RCC 7860 (cell line): ENCODE results near the gene WWOX.
A peak's percentile ranks its signal among the peaks of the same experiment; 100 is the strongest.

ENCODE experiments used
- DNase-seq: peaks from one replicate; pipeline ENCODE4 v3.0.0-alpha.2; 2015; ENCODE audit warnings: low spot score
- FAIRE-seq: peaks from 2 replicates; lab custom pipeline; 2012; peaks lifted over from hg19 to GRCh38; lab: Jason Lieb, UNC

Gene WWOX

DNA sequence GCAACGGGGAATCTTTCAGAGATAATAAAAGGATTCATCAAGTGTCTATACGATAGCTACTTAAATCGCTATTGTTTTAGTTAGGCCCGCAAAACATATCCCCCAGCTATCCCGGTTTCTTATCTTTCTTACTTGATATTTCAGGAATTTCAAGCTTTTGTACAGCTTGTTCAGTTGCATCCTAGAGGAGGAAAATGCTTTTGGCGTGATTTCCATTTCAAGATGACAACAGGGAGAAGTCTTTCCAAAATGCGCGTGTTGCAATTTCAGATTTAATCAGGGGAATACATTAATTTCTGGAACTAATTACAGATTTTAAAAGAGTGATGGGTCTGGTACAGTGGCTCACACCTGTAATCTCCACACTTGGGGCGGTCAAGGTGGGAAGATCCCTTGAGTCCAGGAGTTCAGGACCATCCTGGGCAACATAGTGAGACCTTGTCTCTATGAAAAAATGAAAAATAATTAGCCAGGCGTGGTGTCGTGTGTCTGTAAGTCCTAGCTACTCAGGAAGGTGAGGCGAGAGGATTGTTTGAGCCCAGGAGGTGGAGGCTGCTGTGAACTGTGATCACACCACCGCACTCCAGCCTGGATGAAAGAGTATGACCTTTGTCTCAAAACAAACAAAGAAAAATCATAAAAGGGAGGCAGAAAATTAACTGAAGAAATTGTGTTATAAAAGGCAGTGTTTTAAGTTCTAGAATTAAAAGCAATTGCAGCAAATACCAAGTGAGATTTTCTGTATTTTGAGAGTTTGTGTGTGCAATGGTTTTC lies 954.9 kb downstream of the WWOX start:
- no peak for DNase-seq
- FAIRE-seq = no peak

GRCh38 chr16:79055251-79055970 lies 956.0 kb downstream of the WWOX start:
- DNase-seq (no peak), FAIRE-seq (no peak)

GRCh38 chr16:79061181-79061580 lies 961.7 kb downstream of the WWOX start:
- DNase-seq = no peak
- no peak for FAIRE-seq

- DNase-seq (no peak), FAIRE-seq (no peak)
Measured at GRCh38 chr16:79062336-79062735, 962.9 kb downstream of the WWOX start.

GRCh38 chr16:79062821-79063220 lies 963.4 kb downstream of the WWOX start:
- FAIRE-seq = no peak

GRCh38 chr16:79064256-79064972 lies 965.0 kb downstream of the WWOX start:
- DNase-seq = no peak
- no peak for FAIRE-seq

More at GRCh38 chr16:79062821-79063220, 963.4 kb downstream of the WWOX start:
- no peak for DNase-seq

GRCh38 chr16:79066561-79066960 lies 967.1 kb downstream of the WWOX start:
- FAIRE-seq (no peak), DNase-seq (no peak)

DNA sequence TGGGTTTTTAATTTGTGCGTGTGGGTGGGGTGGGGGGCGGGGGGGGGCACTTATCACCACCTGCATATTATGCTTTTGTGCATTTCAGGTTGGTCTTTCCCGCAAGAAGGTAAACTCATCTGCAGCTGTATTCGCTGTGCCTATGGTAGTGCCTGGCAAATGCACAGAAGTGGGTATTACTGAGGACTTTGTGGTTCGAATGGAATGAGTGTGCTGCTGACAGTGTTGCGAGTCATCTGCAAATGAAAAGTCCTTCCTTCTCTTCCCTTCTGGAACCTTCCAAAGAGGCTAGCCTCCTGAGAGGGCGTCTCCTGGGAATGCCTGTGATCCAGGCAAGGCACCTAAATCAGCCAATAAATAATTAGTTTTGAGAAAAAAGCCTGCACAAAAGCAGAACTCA lies 968.1 kb downstream of the WWOX start:
- peak; percentile 71 for FAIRE-seq
- DNase-seq = peak; percentile 55

- no peak for FAIRE-seq
Measured at GRCh38 chr16:79069121-79069520, 969.7 kb downstream of the WWOX start.

GRCh38 chr16:79069633-79070032 lies 970.2 kb downstream of the WWOX start:
- DNase-seq (no peak), FAIRE-seq (no peak)

More at GRCh38 chr16:79069121-79069520, 969.7 kb downstream of the WWOX start:
- DNase-seq = no peak

DNA sequence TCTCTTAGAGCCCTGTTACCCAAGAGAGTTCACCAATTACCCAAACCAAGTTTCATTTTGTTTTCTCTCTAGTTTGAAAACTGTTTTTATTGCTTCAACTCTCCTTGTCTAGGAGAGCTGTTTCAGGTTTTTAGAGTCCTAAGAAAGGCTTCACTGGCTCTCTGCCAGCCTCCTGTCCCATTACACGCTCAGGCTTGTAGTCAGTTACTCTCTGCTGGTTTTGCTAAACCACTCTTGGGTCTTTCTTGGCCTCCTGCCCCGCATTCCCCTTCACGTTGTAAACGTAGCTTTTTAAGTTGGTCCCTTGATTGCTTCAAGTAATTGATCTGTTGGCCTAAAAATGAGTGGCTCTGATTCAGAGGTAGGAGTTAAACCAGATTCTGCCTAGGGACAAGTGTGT lies 972.0 kb downstream of the WWOX start:
- DNase-seq = no peak
- no peak for FAIRE-seq

GRCh38 chr16:79072517-79072916 lies 973.1 kb downstream of the WWOX start:
- DNase-seq (no peak), FAIRE-seq (no peak)

GRCh38 chr16:79073566-79073965 lies 974.1 kb downstream of the WWOX start:
- no peak for FAIRE-seq
- DNase-seq = no peak

GRCh38 chr16:79074541-79074940 lies 975.1 kb downstream of the WWOX start:
- DNase-seq (no peak), FAIRE-seq (no peak)

GRCh38 chr16:79074951-79075350 lies 975.5 kb downstream of the WWOX start:
- FAIRE-seq = no peak
- DNase-seq = no peak

GRCh38 chr16:79076047-79076767 lies 976.8 kb downstream of the WWOX start:
- no peak for DNase-seq
- FAIRE-seq = no peak

- DNase-seq (no peak), FAIRE-seq (no peak)
Measured at GRCh38 chr16:79077346-79077745, 977.9 kb downstream of the WWOX start.

- FAIRE-seq (no peak), DNase-seq (no peak)
Measured at GRCh38 chr16:79079656-79080420, 980.4 kb downstream of the WWOX start.

DNA sequence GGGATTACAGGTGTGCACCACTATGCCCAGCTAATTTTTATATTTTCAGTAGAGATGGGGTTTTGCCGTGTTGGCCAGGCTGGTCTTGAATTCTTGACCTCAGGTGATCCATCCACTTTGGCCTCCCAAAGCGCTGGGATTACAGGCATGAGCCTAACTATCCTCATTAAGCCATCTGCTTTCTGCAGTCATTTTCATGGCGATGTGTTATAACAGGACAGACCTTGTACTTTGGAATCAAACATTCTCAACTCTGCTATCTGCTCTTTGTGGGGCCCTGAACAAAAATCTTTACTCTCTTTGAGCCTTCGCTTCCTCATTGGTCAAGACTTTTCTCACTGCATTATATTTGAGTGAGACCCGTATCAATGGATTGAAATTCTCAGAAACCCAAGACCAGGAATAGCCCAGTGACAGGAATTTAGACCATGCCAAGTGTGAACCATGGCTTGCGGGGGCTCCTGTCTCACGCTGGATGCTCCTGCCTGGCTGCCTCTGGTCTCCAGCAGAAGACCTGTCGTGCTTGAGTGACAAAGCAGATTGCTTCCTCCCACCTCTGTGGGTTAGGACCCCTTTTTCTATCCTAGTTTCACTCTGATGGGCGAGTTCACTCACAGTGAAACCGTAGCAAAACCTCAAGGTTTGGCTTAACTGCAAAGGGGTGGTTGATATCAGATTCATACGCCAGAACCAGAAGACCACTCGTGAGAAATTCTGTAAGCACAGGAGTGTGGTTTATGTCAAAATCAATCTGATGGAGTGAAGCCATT lies 982.0 kb downstream of the WWOX start:
- FAIRE-seq (no peak), DNase-seq (no peak)
